Right renal pelvis (tissue), 4 donors: ENCODE data around the gene CPO. TPM values are rescaled to one million over a fixed set of nuclear protein-coding genes. Genes with fewer than 3 reads are reported as not detected.

Experiments used
- DNase-seq, 4 donors: peaks; one replicate each; pipeline ENCODE4 v3.0.0-alpha.2; 2013; ENCODE audit warnings: low read depth in 4 of 4, low spot score in 3 of 4, missing footprints in 1 of 4
- polyA plus RNA-seq, 4 donors: library from polyadenylated mRNA; unstranded; fragments of 120-200 nt; gene quantifications; one replicate each; pipeline ENCODE4 v1.2.1, GENCODE V29; 2013; ENCODE audit not compliant: insufficient read length in 4 of 4

The CPO gene
- polyA plus RNA-seq, 4 donors = 1.1 to 1.2 (median 1.1) TPM

- no peak for DNase-seq
Measured at GRCh38 chr2:207012461-207012860, 73.1 kb downstream of the CPO start.

- DNase-seq = no peak
Measured at GRCh38 chr2:207014424-207014823, 75.1 kb downstream of the CPO start.

- no peak for DNase-seq
Measured at GRCh38 chr2:207015901-207016300, 76.6 kb downstream of the CPO start.

Other genes starting within 250 kb of the CPO start
- gene DYTN, start 221.1 kb upstream of the CPO start, polyA plus RNA-seq = under 1 TPM in 1 of 4 donors, not detected in 3; 0.04 TPM
- 10 to 100 TPM; 12.7 to 15.2 (median 13.2) TPM for gene MDH1B, start 174.2 kb upstream of the CPO start, polyA plus RNA-seq
- 10 to 100 TPM; 37.5 to 45.5 (median 42.9) TPM for gene FASTKD2, start 173.9 kb upstream of the CPO start, polyA plus RNA-seq
- gene KLF7, start 226.4 kb downstream of the CPO start, polyA plus RNA-seq = 10 to 100 TPM; 21.0 to 25.4 (median 22.2) TPM